Esophagus mucosa (tissue), 1 donor: ENCODE results near the gene PLA2G4C. TPM values are rescaled to one million over a fixed set of nuclear protein-coding genes. Genes with fewer than 3 reads are reported as not detected.
A peak's percentile ranks its signal among the peaks of the same experiment; 100 is the strongest.
"Not testable (repeated sequence)": the region's sequence is repeated elsewhere in the genome, so short reads cannot be mapped to it uniquely, and the experiment has no call there.

Experiments used
- ATAC-seq: fragments of 200-7000 bp; cut with Tn5 transposase; one replicate; pipeline ENCODE4 v1.9.1; 2020
- total RNA-seq: library from RNA; stranded (reverse); gene quantifications from one replicate; pipeline ENCODE4 v1.2.4, GENCODE V29; 2023
- donor health status: DM: yes; HTN: yes; CAD: no.

PLA2G4C gene
- total RNA-seq, 1 donor from 2014 or later = 0.32 TPM

GRCh38 chr19:48111280-48111679, 663 bp upstream of the PLA2G4C start:
- ATAC-seq = no peak

GRCh38 chr19:48108997-48109782, 1.4 kb downstream of the PLA2G4C start:
- no peak for ATAC-seq

- no peak for ATAC-seq
These were observed 6.7 kb downstream of the PLA2G4C start for GRCh38 chr19:48103922-48104321.

GRCh38 chr19:48102870-48103751, 7.5 kb downstream of the PLA2G4C start:
- peak; percentile 61 for ATAC-seq

- ATAC-seq = no peak
These were observed 14.9 kb downstream of the PLA2G4C start for GRCh38 chr19:48095612-48096175.

- ATAC-seq = no peak
These were observed 15.8 kb downstream of the PLA2G4C start for GRCh38 chr19:48094855-48095203.

GRCh38 chr19:48094129-48094854, 16.3 kb downstream of the PLA2G4C start:
- no peak for ATAC-seq

- ATAC-seq = peak; percentile 41
These were observed 19.4 kb downstream of the PLA2G4C start for GRCh38 chr19:48091111-48091718.

- no peak for ATAC-seq
These were observed 20.3 kb downstream of the PLA2G4C start for GRCh38 chr19:48090281-48090802.

GRCh38 chr19:48088991-48089390, 21.6 kb downstream of the PLA2G4C start:
- ATAC-seq = not testable (repeated sequence)

GRCh38 chr19:48085904-48086864, 24.4 kb downstream of the PLA2G4C start:
- no peak for ATAC-seq

- ATAC-seq = no peak
These were observed 25.5 kb downstream of the PLA2G4C start for GRCh38 chr19:48085076-48085475.

GRCh38 chr19:48081106-48081505, 29.5 kb downstream of the PLA2G4C start:
- no peak for ATAC-seq

- not testable (repeated sequence) for ATAC-seq
These were observed 40.3 kb downstream of the PLA2G4C start for GRCh38 chr19:48070177-48070769.

- ATAC-seq = no peak
These were observed 41.2 kb downstream of the PLA2G4C start for GRCh38 chr19:48069435-48069834.

GRCh38 chr19:48064509-48064908, 46.1 kb downstream of the PLA2G4C start:
- no peak for ATAC-seq

- ATAC-seq = no peak
These were observed 48.9 kb downstream of the PLA2G4C start for GRCh38 chr19:48061401-48062344.

- no peak for ATAC-seq
These were observed 50.2 kb downstream of the PLA2G4C start for GRCh38 chr19:48060381-48060780.

GRCh38 chr19:48059331-48059730, 51.3 kb downstream of the PLA2G4C start:
- no peak for ATAC-seq
